Neural progenitor cell (in vitro differentiated cells): ENCODE data around the gene SLX1A. TPM values are rescaled to one million over a fixed set of nuclear protein-coding genes. Genes with fewer than 3 reads are reported as not detected.
"Not testable (repeated sequence)": the region's sequence is repeated elsewhere in the genome, so short reads cannot be mapped to it uniquely, and the experiment has no call there.

Experiments used
- DNase-seq: peaks from one replicate; pipeline ENCODE4 v3.0.0-alpha.2; 2016; ENCODE audit warnings: low spot score
- H2AFZ ChIP-seq: fragments of 200-600 bp; sonication (generic); replicated peaks from 2 replicates; pipeline ENCODE4 v1.6.1; 2016; ENCODE audit warnings: antibody characterized with exemption
- H3F3A ChIP-seq: fragments of 200-600 bp; sonication (generic); 2 replicates; pipeline ENCODE4 v1.6.1; 2016; ENCODE audit warnings: antibody characterized with exemption, low read depth
- H3K27ac ChIP-seq: fragments of 200-600 bp; sonication (generic); 2 replicates; pipeline ENCODE4 v1.5.1; 2016; ENCODE audit warnings: mild to moderate bottlenecking
- H3K27me3 ChIP-seq: fragments of 200-600 bp; sonication (generic); 2 replicates; pipeline ENCODE4 v1.6.1; 2016; ENCODE audit warnings: mild to moderate bottlenecking, moderate library complexity
- H3K36me3 ChIP-seq: fragments of 200-600 bp; sonication (generic); 2 replicates; pipeline ENCODE4 v1.5.1; 2016
- H3K4me1 ChIP-seq: fragments of 200-600 bp; sonication (generic); 2 replicates; pipeline ENCODE4 v1.6.1; 2016; ENCODE audit warnings: mixed run types
- H3K4me2 ChIP-seq: fragments of 200-600 bp; sonication (generic); 2 replicates; pipeline ENCODE4 v1.6.1; 2016
- H3K4me3 ChIP-seq: fragments of 200-600 bp; sonication (generic); 2 replicates; pipeline ENCODE4 v1.5.1; 2016
- H3K79me2 ChIP-seq: fragments of 200-600 bp; sonication (generic); 2 replicates; pipeline ENCODE4 v1.6.1; 2016; ENCODE audit warnings: low read depth
- H3K9ac ChIP-seq: fragments of 200-600 bp; sonication (generic); 2 replicates; pipeline ENCODE4 v1.6.1; 2016
- H3K9me3 ChIP-seq: fragments of 200-600 bp; sonication (generic); 2 replicates; pipeline ENCODE4 v1.5.1; 2016; ENCODE audit warnings: low read depth
- H4K20me1 ChIP-seq: fragments of 200-600 bp; sonication (generic); 2 replicates; pipeline ENCODE4 v1.6.1; 2016; ENCODE audit warnings: low read depth
- H3K27ac Mint-ChIP-seq: 3 replicates; pipeline ENCODE4 v1.8.0; 2021; ENCODE audit warnings: mixed read lengths
- H3K27me3 Mint-ChIP-seq: 2 replicates; pipeline ENCODE4 v1.8.0; 2022; ENCODE audit warnings: low read depth, mild to moderate bottlenecking, inconsistent platforms, moderate library complexity, mixed read lengths; ENCODE audit not compliant: insufficient read depth
- H3K36me3 Mint-ChIP-seq: 3 replicates; pipeline ENCODE4 v1.8.0; 2021; ENCODE audit warnings: mixed read lengths
- H3K4me1 Mint-ChIP-seq: 3 replicates; pipeline ENCODE4 v1.8.0; 2021; ENCODE audit warnings: mixed read lengths
- H3K4me3 Mint-ChIP-seq: 3 replicates; pipeline ENCODE4 v1.8.0; 2021; ENCODE audit warnings: mild to moderate bottlenecking, moderate library complexity, mixed read lengths
- H3K9me3 Mint-ChIP-seq: 3 replicates; pipeline ENCODE4 v1.8.0; 2020; ENCODE audit warnings: mixed read lengths
- CTCF ChIP-seq: fragments of 200-600 bp; sonication (generic); IDR thresholded peaks from 2 replicates; pipeline ENCODE4 v1.5.1; 2017; ENCODE audit warnings: antibody characterized with exemption, mild to moderate bottlenecking
- EZH2 ChIP-seq: fragments of 200-600 bp; sonication (generic); IDR thresholded peaks from 2 replicates; pipeline ENCODE4 v1.6.1; 2017; ENCODE audit warnings: antibody characterized with exemption, mild to moderate bottlenecking, moderate library complexity
- EZH2phosphoT487 ChIP-seq: fragments of 200-600 bp; sonication (generic); IDR thresholded peaks from 2 replicates; pipeline ENCODE4 v1.6.1; 2017; ENCODE audit warnings: antibody characterized with exemption
- total RNA-seq: library from RNA; depleted of rRNA; stranded (reverse); fragments of >200 nt; gene quantifications from 2 replicates; pipeline ENCODE4 v1.2.3, GENCODE V29; 2015; ENCODE audit warnings: low replicate concordance

Gene SLX1A
- 10.4 and 31.7 TPM in 2 replicates for total RNA-seq

- H3K4me1 ChIP-seq, H3K27me3 ChIP-seq, H3K36me3 Mint-ChIP-seq, H3K4me1 Mint-ChIP-seq, H2AFZ ChIP-seq, H4K20me1 ChIP-seq, H3K36me3 ChIP-seq, H3F3A ChIP-seq, H3K27me3 Mint-ChIP-seq, H3K9me3 Mint-ChIP-seq, H3K27ac Mint-ChIP-seq, H3K27ac ChIP-seq, H3K9me3 ChIP-seq, H3K9ac ChIP-seq, DNase-seq, H3K4me3 Mint-ChIP-seq, H3K79me2 ChIP-seq: not testable (repeated sequence)
- Histone ChIP-seq H3K4me2 (peak within 1 kb of the TSS; percentile 81), H3K4me3 (peak within 1 kb of the TSS; percentile 49)
Observed at GRCh38 chr16:30193615-30194014, at the start of gene SLX1A, which contains the start of gene BOLA2B. Gene SLX1A (plus strand): TSS chr16:30193875. CDS start chr16:30194085, 210 bp downstream. Gene BOLA2B (minus strand): TSS chr16:30193666. CDS start chr16:30193595, 71 bp downstream.

- Histone ChIP-seq H2AFZ (no peak overlapping the region), H3K9ac (no peak overlapping the region), H3K4me3 (no peak overlapping the region), H3K4me1 (no peaks in the 10 kb centered on the region), H3K27ac (no peak overlapping the region), H4K20me1 (no peaks in the 10 kb centered on the region), H3K36me3 (no peaks in the 10 kb centered on the region), H3K4me2 (no peak overlapping the region), H3F3A (no peaks in the 10 kb centered on the region), H3K9me3 (peaks cover under 1% of the 10 kb centered on the region), H3K79me2 (no peaks in the 10 kb centered on the region), H3K27me3 (no peaks in the 10 kb centered on the region)
- TF ChIP-seq EZH2phosphoT487 (no peak), EZH2 (no peak), CTCF (no peak)
- no peak for DNase-seq
- Mint-ChIP-seq H3K4me1 (no peaks in the 10 kb centered on the region), H3K27me3 (peaks cover 7% of the 10 kb centered on the region), H3K4me3 (no peak overlapping the region), H3K27ac (no peak overlapping the region), H3K36me3 (no peaks in the 10 kb centered on the region), H3K9me3 (peaks cover 5% of the 10 kb centered on the region)
Observed at GRCh38 chr16:30144017-30144416, 49.7 kb upstream of the SLX1A start.

GRCh38 chr16:30144917-30145316, 48.8 kb upstream of the SLX1A start:
- H3K27me3 ChIP-seq: no peaks in the 10 kb centered on the region
- H2AFZ ChIP-seq: no peak overlapping the region
- H3K79me2 ChIP-seq: no peaks in the 10 kb centered on the region
- H3K36me3 ChIP-seq: no peaks in the 10 kb centered on the region
- peaks cover 7% of the 10 kb centered on the region for H3K9me3 ChIP-seq
- H3K9ac ChIP-seq: no peak overlapping the region
- H3K36me3 Mint-ChIP-seq: peaks cover 2% of the 10 kb centered on the region
- H3K27ac ChIP-seq: no peak overlapping the region
- no peak for DNase-seq
- H3K27ac Mint-ChIP-seq: no peak overlapping the region
- peaks cover 4% of the 10 kb centered on the region for H3K27me3 Mint-ChIP-seq
- no peak overlapping the region for H3K4me2 ChIP-seq
- H3K4me3 Mint-ChIP-seq: no peak overlapping the region
- no peaks in the 10 kb centered on the region for H3F3A ChIP-seq
- no peak overlapping the region for H3K4me3 ChIP-seq
- H3K4me1 Mint-ChIP-seq: no peaks in the 10 kb centered on the region
- peaks cover 9% of the 10 kb centered on the region for H3K9me3 Mint-ChIP-seq
- no peak for TF ChIP-seq EZH2
- no peak for TF ChIP-seq CTCF
- TF ChIP-seq EZH2phosphoT487: no peak
- no peaks in the 10 kb centered on the region for H3K4me1 ChIP-seq
- no peaks in the 10 kb centered on the region for H4K20me1 ChIP-seq

GRCh38 chr16:30145657-30146056, 48.0 kb upstream of the SLX1A start:
- no peaks in the 10 kb centered on the region for H4K20me1 ChIP-seq
- no peaks in the 10 kb centered on the region for H3K36me3 ChIP-seq
- TF ChIP-seq EZH2 (no peak), EZH2phosphoT487 (no peak), CTCF (no peak)
- H3K9ac ChIP-seq: no peak overlapping the region
- H3K4me3 ChIP-seq: no peak overlapping the region
- no peaks in the 10 kb centered on the region for H3K4me1 Mint-ChIP-seq
- no peaks in the 10 kb centered on the region for H3K4me1 ChIP-seq
- H3F3A ChIP-seq: no peaks in the 10 kb centered on the region
- H3K36me3 Mint-ChIP-seq: peaks cover 2% of the 10 kb centered on the region
- H3K27me3 ChIP-seq: no peaks in the 10 kb centered on the region
- H3K9me3 ChIP-seq: peaks cover 7% of the 10 kb centered on the region
- no peak for DNase-seq
- no peak overlapping the region for H2AFZ ChIP-seq
- H3K27ac ChIP-seq: no peak overlapping the region
- no peak overlapping the region for H3K4me2 ChIP-seq
- H3K27me3 Mint-ChIP-seq: peaks cover 4% of the 10 kb centered on the region
- no peak overlapping the region for H3K27ac Mint-ChIP-seq
- H3K9me3 Mint-ChIP-seq: peaks cover 9% of the 10 kb centered on the region
- H3K4me3 Mint-ChIP-seq: no peak overlapping the region
- H3K79me2 ChIP-seq: no peaks in the 10 kb centered on the region
